Panc1 (cell line): ENCODE data around the gene TMEM141. TPM values are rescaled to one million over a fixed set of nuclear protein-coding genes. Genes with fewer than 3 reads are reported as not detected.

Experiments used
- ATAC-seq: fragments of 200-7000 bp; cut with Tn5 transposase; 2 replicates; pipeline ENCODE4 v1.9.1; 2020; ENCODE audit warnings: mild to moderate bottlenecking, moderate library complexity
- Bru-seq: library from RNA; stranded (reverse); fragments of 400-500 nt; gene quantifications from one replicate; lab custom pipeline; 2021; lab: Mats Ljungman, UMichigan
- BruChase-seq, 2 experiments: library from RNA; stranded (reverse); fragments of 400-500 nt; gene quantifications; one replicate each; lab custom pipeline; 2021; lab: Mats Ljungman, UMichigan
- BruUV-seq: library from RNA; stranded (reverse); fragments of 400-500 nt; replicated peaks from 2 replicates; lab custom pipeline; 2021; lab: Mats Ljungman, UMichigan
- CTCF ChIA-PET: fragments of 300-600 bp; sonication (Branson Sonifier 250); formaldehyde crosslinking; loops from one replicate; lab custom pipeline; 2022; ENCODE audit warnings: antibody characterized with exemption; lab: Charles Lee
- POLR2A ChIA-PET: fragments of 300-600 bp; sonication (Branson Sonifier 250); formaldehyde crosslinking; loops from one replicate; lab custom pipeline; 2022; ENCODE audit warnings: antibody characterized with exemption; lab: Charles Lee
- DNase-seq: peaks from one replicate; pipeline ENCODE4 v3.0.0-alpha.2; 2010; ENCODE audit warnings: low read depth, low spot score
- H3K27ac ChIP-seq: 2 replicates; pipeline ENCODE4 v1.5.1; 2011; ENCODE audit warnings: mild to moderate bottlenecking, low read length, inconsistent platforms
- H3K27me3 ChIP-seq: fragments of 200-500 bp; sonication (Bioruptor generic); 2 replicates; pipeline ENCODE4 v1.6.0; 2014; ENCODE audit warnings: low read length, inconsistent platforms; ENCODE audit not compliant: control insufficient read depth, insufficient read depth
- H3K36me3 ChIP-seq: fragments of 200-500 bp; sonication (Bioruptor generic); 2 replicates; pipeline ENCODE4 v1.5.1; 2014; ENCODE audit warnings: inconsistent platforms, mild to moderate bottlenecking, low read length, moderate library complexity; ENCODE audit not compliant: control insufficient read depth, insufficient read depth
- H3K4me1 ChIP-seq: 2 replicates; pipeline ENCODE4 v1.5.1; 2011; ENCODE audit warnings: inconsistent platforms, mild to moderate bottlenecking, low read length, moderate library complexity; ENCODE audit not compliant: control insufficient read depth, insufficient read depth
- H3K4me3 ChIP-seq, 2 experiments: 2 replicates each; pipeline ENCODE4 v1.5.1; 2011 to 2012; ENCODE audit warnings: low read depth in 2 of 2, low read length in 2 of 2, mild to moderate bottlenecking in 2 of 2, inconsistent platforms in 1 of 2, moderate library complexity in 1 of 2
- H3K9me3 ChIP-seq: fragments of 200-500 bp; sonication (Bioruptor generic); 2 replicates; pipeline ENCODE4 v1.5.1; 2014; ENCODE audit warnings: low read depth, mild to moderate bottlenecking, inconsistent platforms, low read length, moderate library complexity; ENCODE audit not compliant: control insufficient read depth, insufficient read depth
- POLR2AphosphoS5 ChIP-seq: IDR thresholded peaks from 2 replicates; pipeline ENCODE4 v1.6.1; 2012; ENCODE audit warnings: mild to moderate bottlenecking, low read depth, low read length, moderate library complexity
- SIN3A ChIP-seq: IDR thresholded peaks from 2 replicates; pipeline ENCODE4 v1.6.1; 2012; ENCODE audit warnings: low read depth, mild to moderate bottlenecking, low read length, moderate library complexity, borderline replicate concordance; ENCODE audit not compliant: insufficient read depth
- TCF7L2 ChIP-seq: IDR thresholded peaks from 2 replicates; pipeline ENCODE4 v1.6.1; 2011; ENCODE audit warnings: mild to moderate bottlenecking, low read depth, low read length, inconsistent platforms
- in situ Hi-C: cut with HindIII; loops from 2 replicates; pipeline ENCODE4 v1.10.0; 2016; ENCODE audit warnings: low sequenced_read_pairs, low pct_unique_long_range_greater_than_20kb
- intact Hi-C: fragments of 100-400 bp; cut with micrococcal nuclease; formaldehyde crosslinking; loops from one replicate; pipeline ENCODE4 v1.10.0; 2022; ENCODE audit not compliant: unreplicated experiment
- long read RNA-seq: library from polyadenylated mRNA; unstranded; transcript quantifications from one replicate; pipeline ENCODE4 v2.0.0, GENCODE V29; 2021; ENCODE audit not compliant: unreplicated experiment
- polyA plus RNA-seq: library from polyadenylated mRNA; unstranded; fragments of >200 nt; gene quantifications from one replicate; pipeline ENCODE4 v1.2.1, GENCODE V29; 2012; ENCODE audit warnings: missing spikeins; ENCODE audit not compliant: insufficient read length
- total RNA-seq: library from RNA; stranded (reverse); gene quantifications from one replicate; pipeline ENCODE4 v1.2.1, GENCODE V29; 2021; ENCODE audit not compliant: unreplicated experiment
- TF ChIP-seq, protein P1 (sequence below): fragments of 450-650 bp; IDR thresholded peaks from 2 replicates; pipeline ENCODE4 v1.5.1; 2017; ENCODE audit warnings: mild to moderate bottlenecking
- TF ChIP-seq, protein P2 (sequence below), 2 experiments: IDR thresholded peaks; 2 replicates each; pipeline ENCODE4 v1.6.1; 2011 to 2012; ENCODE audit warnings: low read depth in 2 of 2, control low read depth in 1 of 2, low read length in 1 of 2, mild to moderate bottlenecking in 1 of 2, moderate library complexity in 1 of 2; ENCODE audit not compliant: insufficient read depth in 1 of 2

The TMEM141 gene
- total RNA-seq (53.5 TPM), Bru-seq, nascent RNA (percentile 72 among the genes with signal in this experiment), BruChase-seq, experiment 1, labeled RNA remaining after a 2-hour chase (percentile 74 among the genes with signal in this experiment), BruChase-seq, experiment 2, labeled RNA remaining after a 6-hour chase (percentile 78 among the genes with signal in this experiment)
- 145 TPM for polyA plus RNA-seq
- long read RNA-seq, transcript TMEM141-201 (5 exons, 768 nt) = major isoform, 8 of 17 reads
- long read RNA-seq, partial matches to known transcripts = 1 of 17 reads
- long read RNA-seq, other reads (novel, unspliced or antisense) = 2 of 17 reads

DNA sequence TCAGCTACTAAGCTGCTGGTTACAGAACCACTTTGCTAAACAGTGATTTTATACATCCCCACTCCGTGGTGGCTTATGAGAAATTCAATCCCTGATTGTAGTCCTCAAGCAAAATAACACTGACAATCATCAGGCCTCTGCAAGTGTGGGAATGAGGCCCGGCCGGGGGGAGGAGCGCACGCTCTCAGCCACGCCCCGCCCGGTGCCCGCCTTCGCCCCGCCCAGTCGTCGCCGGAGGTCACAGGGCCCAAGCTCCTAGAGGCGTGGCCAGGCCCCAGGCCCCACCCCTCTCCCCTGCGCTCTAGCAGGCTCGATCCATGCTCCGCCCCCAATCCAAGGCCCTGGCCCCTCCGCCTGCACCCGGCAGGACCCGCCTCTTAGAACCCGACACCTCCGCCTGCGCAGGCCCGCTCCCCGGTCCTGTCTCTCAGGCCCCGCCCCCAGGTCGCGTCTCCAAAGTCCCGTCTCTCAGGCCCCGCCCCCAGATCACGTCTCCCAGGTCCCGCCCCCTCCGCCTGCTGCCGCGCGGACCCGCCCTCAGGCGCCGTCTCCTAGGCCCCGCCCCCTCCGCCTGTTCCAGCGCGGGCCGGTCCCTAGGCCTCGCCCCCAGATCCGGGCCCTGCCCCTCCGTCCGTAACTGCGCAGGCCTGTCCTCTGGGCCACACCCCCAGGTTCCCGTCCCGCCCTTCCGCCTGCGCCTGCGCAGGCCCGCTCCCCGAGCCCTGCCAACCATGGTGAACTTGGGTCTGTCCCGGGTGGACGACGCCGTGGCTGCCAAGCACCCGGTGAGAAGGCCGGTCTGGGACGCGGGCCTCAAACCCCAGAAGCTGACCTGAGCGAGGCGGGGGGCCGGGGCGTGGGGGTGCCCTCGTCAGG lies at the start of gene TMEM141:
Gene TMEM141 (plus strand): TSS at position 705 of the 876 bp plus-strand sequence. CDS start 27 bp downstream, at position 732.
- DNase-seq (peak; percentile 87), ATAC-seq (peak; percentile 93)
- intact Hi-C loops (no loop called here), in situ Hi-C loops (no loop called here)
- ChIA-PET POLR2A (interaction anchor here (0.6 kb wide), 1 partner anchor 9 kb away, joined by 3 read pairs; no protein-coding TSS in a partner anchor), CTCF (interaction anchor here (0.6 to 0.7 kb wide), 3 partner anchors 91 to 244 kb away, joined by 3 to 4 read pairs (median 3); no protein-coding TSS in a partner anchor)
- no peaks in the 10 kb centered on the region; the same call in 1 of the 2 replicates for H3K36me3 ChIP-seq
- H3K27ac ChIP-seq = peak within 1 kb of the TSS; percentile 84
- H3K4me3 ChIP-seq = peak within 1 kb of the TSS; percentile 70 to 73
- no peaks in the 10 kb centered on the region for H3K27me3 ChIP-seq
- no peaks in the 10 kb centered on the region for H3K9me3 ChIP-seq
- peaks cover 11% of the 10 kb centered on the region for H3K4me1 ChIP-seq
- no TSS peak for BruUV-seq
- TF ChIP-seq, protein P1, sequence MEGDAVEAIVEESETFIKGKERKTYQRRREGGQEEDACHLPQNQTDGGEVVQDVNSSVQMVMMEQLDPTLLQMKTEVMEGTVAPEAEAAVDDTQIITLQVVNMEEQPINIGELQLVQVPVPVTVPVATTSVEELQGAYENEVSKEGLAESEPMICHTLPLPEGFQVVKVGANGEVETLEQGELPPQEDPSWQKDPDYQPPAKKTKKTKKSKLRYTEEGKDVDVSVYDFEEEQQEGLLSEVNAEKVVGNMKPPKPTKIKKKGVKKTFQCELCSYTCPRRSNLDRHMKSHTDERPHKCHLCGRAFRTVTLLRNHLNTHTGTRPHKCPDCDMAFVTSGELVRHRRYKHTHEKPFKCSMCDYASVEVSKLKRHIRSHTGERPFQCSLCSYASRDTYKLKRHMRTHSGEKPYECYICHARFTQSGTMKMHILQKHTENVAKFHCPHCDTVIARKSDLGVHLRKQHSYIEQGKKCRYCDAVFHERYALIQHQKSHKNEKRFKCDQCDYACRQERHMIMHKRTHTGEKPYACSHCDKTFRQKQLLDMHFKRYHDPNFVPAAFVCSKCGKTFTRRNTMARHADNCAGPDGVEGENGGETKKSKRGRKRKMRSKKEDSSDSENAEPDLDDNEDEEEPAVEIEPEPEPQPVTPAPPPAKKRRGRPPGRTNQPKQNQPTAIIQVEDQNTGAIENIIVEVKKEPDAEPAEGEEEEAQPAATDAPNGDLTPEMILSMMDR = no peak
- TF ChIP-seq TCF7L2 (no peak), POLR2AphosphoS5 (peak; percentile 63)

DNA sequence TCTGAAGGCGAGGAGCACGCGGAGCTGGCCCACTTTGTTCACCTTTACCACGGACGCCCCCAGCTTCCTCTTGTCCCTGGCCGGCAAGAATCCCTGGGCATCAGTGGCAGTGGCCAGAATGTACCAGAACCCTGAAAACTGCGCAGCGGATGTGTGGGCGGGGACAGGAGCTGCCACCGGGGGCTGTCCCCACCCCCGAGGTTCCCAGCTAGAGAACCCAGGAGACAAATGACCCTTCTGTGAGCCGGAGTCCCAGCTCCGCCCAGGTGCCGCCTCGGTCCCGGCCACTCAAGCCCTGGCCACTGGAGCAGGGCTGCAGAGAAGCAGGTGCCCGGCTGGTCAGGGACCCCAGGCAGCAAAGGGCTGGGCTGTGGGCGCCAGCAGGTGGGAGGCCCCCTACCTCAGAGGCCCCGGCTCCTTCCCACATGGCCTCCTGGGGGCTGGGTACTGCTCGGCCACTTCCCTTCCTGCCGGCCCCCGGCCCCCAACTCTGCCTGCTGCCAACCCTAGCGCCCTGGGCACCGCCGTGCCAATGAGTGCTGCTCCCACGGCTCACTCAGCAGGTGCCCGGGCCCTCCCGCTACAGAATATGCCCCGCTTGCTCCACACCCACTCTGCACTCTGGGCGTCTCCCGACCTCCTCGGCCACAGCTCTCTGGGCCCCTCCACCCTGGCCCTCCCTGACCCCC lies 49.1 kb upstream of the TMEM141 start:
- no peaks in the 10 kb centered on the region for H3K27me3 ChIP-seq
- POLR2A ChIA-PET = interaction anchor here (0.6 kb wide), 1 partner anchor 240 kb away, joined by 12 read pairs; no protein-coding TSS in a partner anchor
- no peak overlapping the region for H3K27ac ChIP-seq
- ATAC-seq = peak; percentile 4; the same call in 1 of the 2 replicates
- CTCF ChIA-PET = no interaction called here
- TF ChIP-seq, protein P2, sequence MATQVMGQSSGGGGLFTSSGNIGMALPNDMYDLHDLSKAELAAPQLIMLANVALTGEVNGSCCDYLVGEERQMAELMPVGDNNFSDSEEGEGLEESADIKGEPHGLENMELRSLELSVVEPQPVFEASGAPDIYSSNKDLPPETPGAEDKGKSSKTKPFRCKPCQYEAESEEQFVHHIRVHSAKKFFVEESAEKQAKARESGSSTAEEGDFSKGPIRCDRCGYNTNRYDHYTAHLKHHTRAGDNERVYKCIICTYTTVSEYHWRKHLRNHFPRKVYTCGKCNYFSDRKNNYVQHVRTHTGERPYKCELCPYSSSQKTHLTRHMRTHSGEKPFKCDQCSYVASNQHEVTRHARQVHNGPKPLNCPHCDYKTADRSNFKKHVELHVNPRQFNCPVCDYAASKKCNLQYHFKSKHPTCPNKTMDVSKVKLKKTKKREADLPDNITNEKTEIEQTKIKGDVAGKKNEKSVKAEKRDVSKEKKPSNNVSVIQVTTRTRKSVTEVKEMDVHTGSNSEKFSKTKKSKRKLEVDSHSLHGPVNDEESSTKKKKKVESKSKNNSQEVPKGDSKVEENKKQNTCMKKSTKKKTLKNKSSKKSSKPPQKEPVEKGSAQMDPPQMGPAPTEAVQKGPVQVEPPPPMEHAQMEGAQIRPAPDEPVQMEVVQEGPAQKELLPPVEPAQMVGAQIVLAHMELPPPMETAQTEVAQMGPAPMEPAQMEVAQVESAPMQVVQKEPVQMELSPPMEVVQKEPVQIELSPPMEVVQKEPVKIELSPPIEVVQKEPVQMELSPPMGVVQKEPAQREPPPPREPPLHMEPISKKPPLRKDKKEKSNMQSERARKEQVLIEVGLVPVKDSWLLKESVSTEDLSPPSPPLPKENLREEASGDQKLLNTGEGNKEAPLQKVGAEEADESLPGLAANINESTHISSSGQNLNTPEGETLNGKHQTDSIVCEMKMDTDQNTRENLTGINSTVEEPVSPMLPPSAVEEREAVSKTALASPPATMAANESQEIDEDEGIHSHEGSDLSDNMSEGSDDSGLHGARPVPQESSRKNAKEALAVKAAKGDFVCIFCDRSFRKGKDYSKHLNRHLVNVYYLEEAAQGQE (IDR thresholded peaks at IDR 0.05; ENCODE audit: insufficient read depth in 1 of 2, low read depth in 2 of 2, low read length in 1 of 2) = no peak
- TF ChIP-seq POLR2AphosphoS5 (no peak), SIN3A (no peak), TCF7L2 (no peak)
- TF ChIP-seq, protein P1 = no peak
- no peaks in the 10 kb centered on the region for H3K4me1 ChIP-seq
- no peak for DNase-seq
- H3K4me3 ChIP-seq = no peak overlapping the region
- no TSS peak for BruUV-seq
- intact Hi-C loops = no loop called here
- no peaks in the 10 kb centered on the region for H3K9me3 ChIP-seq
- in situ Hi-C loops = no loop called here
- no peaks in the 10 kb centered on the region for H3K36me3 ChIP-seq
